Pancreas (tissue), 10 donors: ENCODE results near the gene WRAP73. TPM values are rescaled to one million over a fixed set of nuclear protein-coding genes. Genes with fewer than 3 reads are reported as not detected.

Source experiments
- ATAC-seq, 4 donors: fragments of 200-7000 bp; cut with Tn5 transposase; one replicate each; pipeline versions ENCODE4 v1.8.0 to v1.9.1; 2020; ENCODE audit warnings: mild to moderate bottlenecking in 4 of 4, moderate library complexity in 4 of 4
- DNase-seq, 6 donors: peaks; one replicate each; pipeline ENCODE4 v3.0.0-alpha.2; 2020
- FAIRE-seq: peaks from 2 replicates; lab custom pipeline; 2012; peaks lifted over from hg19 to GRCh38; lab: Jason Lieb, UNC
- H3K27ac ChIP-seq, 4 donors: fragments of 200-600 bp; sonication (generic); 1 replicate in 3 of 4; 2 replicates in 1 of 4; pipeline versions ENCODE4 v1.5.0 to v1.8.0; 2020
- H3K27me3 ChIP-seq, 4 donors: fragments of 200-600 bp; one replicate each; pipeline ENCODE4 v1.8.0; 2021
- H3K36me3 ChIP-seq, 3 donors: fragments of 200-600 bp; sonication (generic) in 1 of 3; one replicate each; pipeline versions ENCODE4 v1.5.0 to v1.8.0; 2020 to 2021
- H3K4me1 ChIP-seq, 3 donors: fragments of 200-600 bp; one replicate each; pipeline ENCODE4 v1.8.0; 2021
- H3K4me3 ChIP-seq, 4 donors: fragments of 200-600 bp; sonication (generic) in 2 of 4; one replicate each; pipeline versions ENCODE4 v1.5.0 to v1.8.0; 2020 to 2021
- H3K9me3 ChIP-seq, 4 donors: fragments of 200-600 bp; one replicate each; pipeline ENCODE4 v1.8.0; 2021
- CTCF ChIP-seq, 4 donors: fragments of 200-600 bp; sonication (generic) in 3 of 4; IDR thresholded peaks; one replicate each; pipeline versions ENCODE4 v1.5.0 to v1.8.0; 2021; ENCODE audit warnings: antibody characterized with exemption in 4 of 4
- WGBS, 2 donors: extraction: QIAGEN DNeasy Blood & Tissue Kit; methylation state at CpG; one replicate each; pipeline ENCODE4 v1.1.7; 2013; 5-methylcytosine and 5-hydroxymethylcytosine counted together
- intact Hi-C, 3 donors: fragments of 100-400 bp; cut with DNase I; formaldehyde crosslinking; loops; one replicate each; pipeline versions ENCODE4 v1.11.1 to v1.14.2; 2022
- polyA plus RNA-seq, 2 donors: library from polyadenylated mRNA; stranded (reverse); fragments of 200-250 nt; gene quantifications; one replicate each; pipeline ENCODE4 v1.2.3, GENCODE V29; 2013
- total RNA-seq, 6 donors: library from RNA; stranded (reverse); fragmentation: NEBNext Ultra II Directional in 4 of 6; extraction: Animal tissue kit (Norgen Biotek cat#: 25700) in 4 of 6; gene quantifications; one replicate each; pipeline versions ENCODE4 v1.2.1 to v1.2.4, GENCODE V29; 2021 to 2023
- donor health status: healthy with polysubstance abuse.
- donor health status: DM: no; HTN: no; CAD: no; lungs with moderate emphysema.
- donor health status: DM: no; HTN: no; CAD: no.
- donor health status: control.
- donor health status: control.
- donor health status: Bipolar disorder and iron deficiency.
- donor health status: DM: yes; HTN: yes; CAD: no.
- donor health status: DM: no; HTN: no; CAD: no.
- donor health status: DM: no; HTN: no; CAD: no.
- donor health status: DM: yes; HTN: yes; CAD: no.

Gene WRAP73
- total and polyA plus RNA-seq, 8 donors, result 6.7 to 26.2 (median 10.3) TPM

DNA sequence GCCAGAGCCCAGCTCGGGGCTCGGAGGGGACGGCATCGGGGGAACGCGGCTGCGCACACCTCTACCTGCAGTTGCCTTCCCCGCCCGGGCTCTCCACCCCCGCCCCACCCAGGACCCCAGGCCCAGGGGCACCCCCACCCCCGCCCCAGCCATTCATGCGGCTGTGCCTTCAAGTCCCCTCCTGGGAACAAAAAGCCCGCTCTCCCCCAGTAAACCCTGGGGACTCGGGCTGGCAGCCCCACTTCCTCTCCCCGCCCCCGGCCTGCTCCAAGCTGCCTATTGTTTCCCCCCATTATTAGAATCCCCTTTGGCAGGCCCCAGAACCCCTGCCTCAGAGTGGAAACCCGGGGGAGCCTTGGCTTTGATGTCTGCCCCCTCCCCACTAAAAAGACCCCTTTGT, 56.6 kb downstream of the WRAP73 start:
- Histone ChIP-seq H3K9me3 (no peaks in the 10 kb centered on the region), H3K4me3 (no peak overlapping the region), H3K27me3 (no peaks in the 10 kb centered on the region), H3K36me3 (no peaks in the 10 kb centered on the region), H3K4me1 (no peaks in the 10 kb centered on the region), H3K27ac (no peak overlapping the region)
- WGBS, 2 donors, result 76 to 78% methylated on average over 10 to 17 of the region's 17 CpGs
- ATAC-seq (no peak), DNase-seq (no peak), FAIRE-seq (no peak)
- TF ChIP-seq CTCF (IDR thresholded peaks at IDR 0.05), result no peak
- intact Hi-C loops, result no loop called here

DNA sequence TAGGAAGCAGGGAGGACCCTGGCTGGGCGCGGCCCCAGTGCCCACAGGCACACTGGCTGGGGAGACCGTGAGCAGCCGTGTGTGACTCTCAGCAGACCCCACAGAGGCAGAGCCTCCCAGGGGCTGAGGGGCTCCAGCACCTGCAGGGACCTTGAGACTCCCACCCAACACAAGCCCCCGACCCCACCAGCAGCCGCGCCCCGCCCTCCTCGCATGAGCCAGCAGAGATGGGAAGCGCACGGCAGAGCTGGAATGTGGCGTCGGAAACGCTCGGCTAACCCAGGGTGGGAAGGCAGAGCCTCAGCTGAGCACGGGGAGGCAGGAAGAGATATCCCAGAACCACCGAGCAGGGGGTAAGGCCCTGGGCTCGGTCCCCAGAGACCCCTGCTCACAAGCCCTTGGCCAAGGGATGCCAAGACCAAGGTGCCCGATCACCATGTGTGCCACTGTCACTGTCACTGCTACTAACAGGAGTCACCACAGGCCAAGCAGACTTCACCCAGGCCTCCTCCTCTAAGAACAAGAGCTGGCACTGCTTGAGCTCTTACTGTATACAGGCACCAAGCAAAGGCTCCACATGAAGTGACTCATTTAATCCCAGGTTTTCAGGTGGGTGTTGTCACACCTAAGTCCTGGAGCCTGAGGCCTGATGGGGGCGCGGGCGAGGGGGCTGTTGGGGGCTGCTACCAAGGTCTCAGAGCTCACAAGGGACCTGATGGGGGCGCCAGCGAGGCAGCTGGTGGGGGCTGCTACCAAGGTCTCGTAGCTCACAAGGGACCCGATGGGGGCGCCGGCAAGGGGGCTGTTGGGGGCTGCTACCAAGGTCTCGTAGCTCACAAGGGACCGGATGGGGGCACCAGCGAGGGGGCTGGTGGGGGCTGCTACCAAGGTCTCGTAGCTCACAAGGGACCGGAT, 58.7 kb downstream of the WRAP73 start:
- no peaks in the 10 kb centered on the region for H3K36me3 ChIP-seq
- FAIRE-seq (no peak), DNase-seq (no peak), ATAC-seq (no peak)
- WGBS, 2 donors, result 73 to 82% methylated on average over 28 to 33 of the region's 33 CpGs
- intact Hi-C loops, result no loop called here
- H3K27me3 ChIP-seq, result no peaks in the 10 kb centered on the region
- no peak overlapping the region for H3K27ac ChIP-seq
- TF ChIP-seq CTCF (IDR thresholded peaks at IDR 0.05), result no peak
- H3K9me3 ChIP-seq, result no peaks in the 10 kb centered on the region
- no peaks in the 10 kb centered on the region for H3K4me1 ChIP-seq
- no peak overlapping the region for H3K4me3 ChIP-seq

DNA sequence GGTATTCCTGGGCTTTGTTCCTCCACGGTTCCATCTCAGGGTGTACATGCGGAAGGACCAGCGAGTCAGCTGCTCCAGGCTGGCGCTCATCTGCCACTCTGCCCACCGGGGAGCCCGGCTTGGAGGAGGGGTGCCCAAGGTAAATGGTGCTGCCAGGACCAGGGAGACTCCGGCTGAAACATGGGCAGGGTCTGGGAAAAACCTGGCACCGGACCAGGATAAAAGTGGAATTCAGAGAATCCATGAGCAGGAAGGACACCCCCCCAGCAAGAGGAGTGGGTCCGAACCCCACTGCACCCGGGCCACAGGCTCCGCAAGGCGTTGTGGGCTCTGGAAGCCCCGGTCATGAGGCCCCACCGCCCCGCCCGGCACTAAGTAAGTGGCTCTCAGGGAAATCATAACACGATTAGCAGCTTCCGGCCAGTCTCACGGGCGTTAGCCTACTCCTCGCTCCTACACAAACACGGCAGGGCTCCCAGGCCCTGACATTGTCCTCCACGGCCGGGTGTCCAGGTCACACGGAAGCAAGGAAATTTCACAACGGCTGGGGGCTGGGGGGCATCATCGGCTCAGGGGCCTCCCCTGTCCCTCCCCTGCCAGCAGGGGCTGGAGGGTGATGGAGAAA, 59.7 kb downstream of the WRAP73 start:
- TF ChIP-seq CTCF (IDR thresholded peaks at IDR 0.05), result no peak
- 45 to 47% methylated on average over 27 of the region's 27 CpGs for WGBS, 2 donors
- FAIRE-seq, result no peak
- no peak for DNase-seq
- Histone ChIP-seq H3K4me3 (no peak overlapping the region), H3K9me3 (no peaks in the 10 kb centered on the region), H3K27ac (no peak overlapping the region), H3K4me1 (no peaks in the 10 kb centered on the region), H3K36me3 (no peaks in the 10 kb centered on the region), H3K27me3 (no peaks in the 10 kb centered on the region)
- no peak for ATAC-seq
- intact Hi-C loops, result no loop called here

DNA sequence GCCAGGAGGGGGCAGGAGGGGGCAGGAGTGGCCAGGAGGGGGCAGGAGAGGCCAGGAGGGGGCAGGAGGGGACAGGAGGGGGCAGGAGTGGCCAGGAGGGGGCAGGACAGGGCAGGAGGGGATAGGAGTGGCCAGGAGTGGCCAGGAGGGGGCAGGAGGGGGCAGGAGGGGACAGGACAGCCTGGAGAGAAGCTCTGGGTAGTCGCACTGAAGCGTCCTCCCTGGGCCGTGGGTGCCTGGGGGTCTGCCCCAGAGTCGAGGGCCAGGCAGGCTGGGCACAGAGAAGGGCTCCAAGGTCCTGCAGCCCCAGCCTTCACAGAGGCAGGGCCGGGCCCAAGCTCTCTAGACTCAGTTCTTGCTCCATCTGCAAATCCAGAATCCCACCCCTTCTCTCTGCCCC, 61.5 kb downstream of the WRAP73 start:
- intact Hi-C loops, result no loop called here
- ATAC-seq, result no peak
- Histone ChIP-seq H3K4me3 (no peak overlapping the region), H3K27ac (no peak overlapping the region), H3K27me3 (no peaks in the 10 kb centered on the region), H3K36me3 (no peaks in the 10 kb centered on the region), H3K4me1 (no peaks in the 10 kb centered on the region), H3K9me3 (no peaks in the 10 kb centered on the region)
- no peak for DNase-seq
- FAIRE-seq, result no peak
- TF ChIP-seq CTCF (IDR thresholded peaks at IDR 0.05), result no peak
- WGBS, 2 donors, result 58 to 72% methylated on average over 4 to 5 of the region's 5 CpGs
